ENCODE data around the gene BUD23.

Gene BUD23

GRCh38 chr7:73722785-73723184 lies 39.4 kb downstream of the BUD23 start:
- no peak overlapping the region for H3K4me3 ChIP-seq (ENCODE audit: low read depth, low read length)
- no peak for TF ChIP-seq CTCF (IDR thresholded peaks at IDR 0.05; ENCODE audit: low read depth, low read length, missing control alignments)
- no peak for DNase-seq (ENCODE audit: low read depth)
- in situ Hi-C loops (cut with HindIII; ENCODE audit: low sequenced_read_pairs): no loop called here

- in situ Hi-C loops (cut with HindIII; ENCODE audit: low sequenced_read_pairs): no loop called here
- H3K4me3 ChIP-seq (ENCODE audit: low read depth, low read length): no peak overlapping the region
- DNase-seq (ENCODE audit: low read depth): no peak
- TF ChIP-seq CTCF (IDR thresholded peaks at IDR 0.05; ENCODE audit: low read depth, low read length, missing control alignments): no peak
Observed at GRCh38 chr7:73723813-73724212, 40.4 kb downstream of the BUD23 start.

GRCh38 chr7:73726083-73726466 lies 42.7 kb downstream of the BUD23 start:
- in situ Hi-C loops (cut with HindIII; ENCODE audit: low sequenced_read_pairs): no loop called here
- DNase-seq (ENCODE audit: low read depth): no peak
- no peak overlapping the region for H3K4me3 ChIP-seq (ENCODE audit: low read depth, low read length)
- TF ChIP-seq CTCF (IDR thresholded peaks at IDR 0.05; ENCODE audit: low read depth, low read length, missing control alignments): no peak

- no peak for DNase-seq (ENCODE audit: low read depth)
- in situ Hi-C loops (cut with HindIII; ENCODE audit: low sequenced_read_pairs): no loop called here
- no peak for TF ChIP-seq CTCF (IDR thresholded peaks at IDR 0.05; ENCODE audit: low read depth, low read length, missing control alignments)
- no peak overlapping the region for H3K4me3 ChIP-seq (ENCODE audit: low read depth, low read length)
Observed at GRCh38 chr7:73727952-73728351, 44.6 kb downstream of the BUD23 start.

- no peak for TF ChIP-seq CTCF (IDR thresholded peaks at IDR 0.05; ENCODE audit: low read depth, low read length, missing control alignments)
- DNase-seq (ENCODE audit: low read depth): no peak
- in situ Hi-C loops (cut with HindIII; ENCODE audit: low sequenced_read_pairs): no loop called here
- H3K4me3 ChIP-seq (ENCODE audit: low read depth, low read length): no peak overlapping the region
Observed at GRCh38 chr7:73728551-73728950, 45.2 kb downstream of the BUD23 start.

GRCh38 chr7:73730485-73730884 lies 47.1 kb downstream of the BUD23 start:
- H3K4me3 ChIP-seq (ENCODE audit: low read depth, low read length): no peak overlapping the region
- DNase-seq (ENCODE audit: low read depth): no peak
- in situ Hi-C loops (cut with HindIII; ENCODE audit: low sequenced_read_pairs): no loop called here
- TF ChIP-seq CTCF (IDR thresholded peaks at IDR 0.05; ENCODE audit: low read depth, low read length, missing control alignments): no peak

GRCh38 chr7:73732397-73732796 lies 49.0 kb downstream of the BUD23 start:
- no peak for TF ChIP-seq CTCF (IDR thresholded peaks at IDR 0.05; ENCODE audit: low read depth, low read length, missing control alignments)
- no peak for DNase-seq (ENCODE audit: low read depth)
- in situ Hi-C loops (cut with HindIII; ENCODE audit: low sequenced_read_pairs): no loop called here
- H3K4me3 ChIP-seq (ENCODE audit: low read depth, low read length): no peak overlapping the region

Measured in astrocyte of the cerebellum (primary cell).